Measurements from ENCODE around the gene DLK2.

- TF ChIP-seq CTCF (IDR thresholded peaks at IDR 0.05) (no peak), EZH2phosphoT487 (IDR thresholded peaks at IDR 0.05) (no peak)
Measured at GRCh38 chr6:43412541-43412940, 42.8 kb downstream of the DLK2 start.
